NCI-H2107 treated with DMSO at 0.1 percent for 48 hours (cell line): ENCODE data around the gene CD244.

Experiments
- DNase-seq: peaks from one replicate; lab custom pipeline; 2025; ENCODE audit not compliant: unreplicated experiment; lab: John Stamatoyannopoulos, UW

Gene CD244

DNA sequence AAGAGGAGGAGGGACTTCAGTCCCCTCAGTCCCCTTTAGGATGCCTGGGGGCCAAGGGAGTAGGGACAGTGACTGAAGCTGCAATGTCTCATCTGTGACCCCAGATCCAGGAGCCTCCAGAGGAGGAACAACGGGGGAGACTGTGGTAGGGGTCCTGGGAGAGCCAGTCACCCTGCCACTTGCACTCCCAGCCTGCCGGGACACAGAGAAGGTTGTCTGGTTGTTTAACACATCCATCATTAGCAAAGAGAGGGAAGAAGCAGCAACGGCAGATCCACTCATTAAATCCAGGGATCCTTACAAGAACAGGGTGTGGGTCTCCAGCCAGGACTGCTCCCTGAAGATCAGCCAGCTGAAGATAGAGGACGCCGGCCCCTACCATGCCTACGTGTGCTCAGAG is 48.4 kb downstream of the CD244 start:
- no peak for DNase-seq

DNA sequence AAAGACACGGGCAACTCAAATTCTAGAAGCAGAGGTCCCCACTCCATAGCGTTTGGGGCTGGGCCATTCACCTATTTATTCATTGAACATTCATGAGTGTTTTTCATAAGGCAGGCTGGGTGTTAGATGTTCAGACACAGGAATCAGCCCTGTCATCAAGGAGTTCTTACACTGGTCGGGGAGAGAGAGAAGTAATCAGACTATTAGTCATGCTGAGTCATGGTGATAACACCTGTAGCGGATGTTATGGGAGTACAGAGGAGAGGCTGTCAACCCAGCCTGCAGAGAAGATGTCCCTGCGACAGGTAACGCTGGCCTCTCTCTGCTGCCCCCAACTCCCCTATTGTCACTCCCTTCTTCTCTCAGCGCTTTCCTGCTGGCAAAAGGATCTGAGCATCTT is 49.5 kb downstream of the CD244 start:
- no peak for DNase-seq

DNA sequence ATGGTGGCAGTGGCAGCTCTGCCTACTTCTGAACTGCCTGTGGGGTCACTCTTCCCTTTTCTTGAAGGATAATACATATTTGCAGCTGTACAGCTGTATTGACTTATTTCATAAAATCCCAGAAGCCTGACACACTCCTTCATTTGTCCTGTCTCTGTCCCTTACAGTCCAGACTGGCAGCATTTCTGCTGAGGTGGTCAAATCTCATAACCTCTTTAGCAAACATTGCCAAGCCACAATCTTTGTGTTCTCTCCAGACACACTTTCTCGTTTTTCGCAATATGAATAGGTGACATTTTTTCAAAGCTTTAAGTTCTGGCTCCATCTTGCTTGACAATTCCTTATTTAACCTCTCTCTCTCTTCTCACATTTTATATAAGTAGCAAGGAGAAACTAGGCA is 51.5 kb downstream of the CD244 start:
- DNase-seq = no peak

DNA sequence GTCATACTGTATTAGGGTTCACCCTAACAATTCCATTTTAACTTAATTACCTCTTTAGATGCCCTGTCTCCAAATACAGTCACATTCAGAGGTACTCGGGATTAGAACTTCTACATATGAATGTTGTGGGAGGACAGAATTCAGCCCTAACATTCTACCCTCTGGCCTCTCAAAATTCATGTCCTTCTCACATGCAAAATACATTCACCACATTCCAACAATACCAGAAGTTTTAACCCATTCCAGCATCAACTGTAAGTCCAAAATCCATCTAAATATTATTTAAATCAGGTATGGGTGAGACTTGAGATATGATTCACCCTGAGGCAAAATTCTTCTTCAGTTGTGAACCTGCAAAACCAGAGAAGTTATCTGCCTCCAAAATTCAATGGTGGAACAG is 52.2 kb downstream of the CD244 start:
- no peak for DNase-seq

DNA sequence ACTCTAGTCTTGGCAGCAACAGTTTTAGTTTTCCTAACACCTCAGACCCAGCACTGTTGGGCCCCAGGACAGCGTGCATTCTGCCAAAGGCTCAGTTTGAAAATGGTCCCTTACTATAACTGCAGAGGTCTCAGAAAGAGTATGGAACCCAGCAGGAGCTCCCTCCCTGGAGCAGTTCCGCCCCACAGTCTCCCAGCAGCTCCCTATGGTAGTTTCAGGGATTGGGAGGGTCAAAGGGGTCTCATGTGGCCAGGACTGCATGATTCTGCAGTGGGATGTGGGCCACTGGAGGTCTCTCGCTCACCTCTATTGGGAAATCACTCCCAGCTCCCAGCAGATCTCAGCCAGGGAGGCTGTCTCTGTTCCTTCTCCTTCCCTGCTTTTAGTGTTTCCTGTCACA is 54.4 kb downstream of the CD244 start:
- DNase-seq = no peak

DNA sequence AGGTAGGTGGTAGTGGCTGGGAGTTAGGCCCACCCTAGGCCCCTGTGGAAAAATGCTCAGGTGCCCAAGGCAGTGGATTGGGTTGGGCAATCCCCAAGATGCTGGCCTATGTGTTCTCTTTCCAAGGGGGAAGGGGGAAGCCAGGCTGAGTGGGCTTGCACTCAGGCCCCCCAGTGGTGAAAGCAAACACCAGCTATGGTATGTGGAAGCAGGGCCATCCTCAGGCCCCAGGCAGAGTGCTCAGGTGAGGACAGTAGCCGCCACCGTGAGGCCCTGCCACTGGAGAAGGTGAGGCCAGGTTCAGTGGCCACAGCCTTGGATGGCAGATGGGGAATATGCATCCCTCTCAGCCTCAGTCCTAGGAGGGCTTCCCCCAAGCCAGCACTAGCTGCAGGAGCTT is 54.9 kb downstream of the CD244 start:
- no peak for DNase-seq

DNA sequence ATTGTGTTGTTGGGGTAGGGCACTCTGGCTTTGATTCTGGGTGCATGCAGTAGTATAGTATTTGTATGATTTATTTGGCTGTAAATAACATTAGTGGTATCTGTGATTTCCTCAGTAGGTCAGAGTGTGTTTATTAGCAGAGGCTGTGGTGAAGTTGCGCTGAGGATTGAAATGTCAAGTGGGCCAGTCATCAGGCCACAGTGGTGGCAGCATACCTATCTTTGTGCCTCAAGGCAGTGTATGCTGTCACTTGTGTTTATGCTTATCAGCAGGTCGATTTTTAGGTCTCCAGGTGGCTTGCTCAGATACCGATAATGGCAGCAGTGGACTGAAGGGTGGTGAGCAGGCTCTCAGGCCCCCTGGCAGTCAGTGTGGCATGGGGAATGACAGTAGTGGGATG is 55.4 kb downstream of the CD244 start:
- no peak for DNase-seq

DNA sequence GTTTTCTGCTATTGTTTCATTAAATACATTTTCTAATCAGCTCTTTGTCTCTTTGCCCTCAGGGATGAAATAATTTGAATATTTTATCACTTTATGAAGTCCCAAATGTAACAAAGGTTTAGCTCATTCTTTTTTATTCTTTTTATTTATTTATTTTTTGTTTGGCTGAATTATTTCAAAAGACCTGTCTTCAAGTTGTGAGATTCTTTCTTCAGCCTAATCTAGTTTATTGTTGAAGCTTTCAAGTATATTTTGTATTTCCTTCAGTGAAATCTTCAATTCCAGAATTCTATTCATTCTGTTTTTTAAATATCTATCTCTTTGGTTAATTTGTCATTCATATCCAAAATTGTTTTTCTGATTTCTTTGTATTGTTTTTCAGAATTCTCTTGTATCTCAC is 55.9 kb downstream of the CD244 start:
- DNase-seq = no peak

DNA sequence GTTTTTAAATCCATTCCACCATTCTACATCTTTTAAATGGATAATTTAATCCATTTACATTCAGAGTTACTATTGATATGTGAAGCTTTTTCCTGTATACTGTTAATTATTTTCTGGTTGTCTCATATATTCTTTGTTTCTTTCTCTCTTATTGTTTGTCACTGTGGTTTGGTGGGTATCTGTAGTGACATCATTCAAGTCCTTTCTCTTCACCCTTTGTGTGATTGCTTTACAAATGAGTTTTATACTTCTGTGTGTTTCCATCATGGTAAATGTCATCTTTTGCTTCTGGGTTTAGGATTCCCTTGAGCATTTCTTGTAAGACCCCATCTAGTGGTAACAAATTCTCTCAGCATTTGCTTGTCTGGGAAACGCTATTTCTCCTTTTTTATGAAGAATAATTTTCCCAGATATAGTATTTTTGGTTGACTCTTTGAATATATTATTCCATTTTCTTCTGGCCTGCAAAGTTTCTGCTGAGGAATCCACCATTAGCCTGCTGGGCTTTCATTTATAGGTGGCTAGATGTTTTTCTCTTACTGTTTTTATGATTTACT is 56.5 kb downstream of the CD244 start:
- no peak for DNase-seq

DNA sequence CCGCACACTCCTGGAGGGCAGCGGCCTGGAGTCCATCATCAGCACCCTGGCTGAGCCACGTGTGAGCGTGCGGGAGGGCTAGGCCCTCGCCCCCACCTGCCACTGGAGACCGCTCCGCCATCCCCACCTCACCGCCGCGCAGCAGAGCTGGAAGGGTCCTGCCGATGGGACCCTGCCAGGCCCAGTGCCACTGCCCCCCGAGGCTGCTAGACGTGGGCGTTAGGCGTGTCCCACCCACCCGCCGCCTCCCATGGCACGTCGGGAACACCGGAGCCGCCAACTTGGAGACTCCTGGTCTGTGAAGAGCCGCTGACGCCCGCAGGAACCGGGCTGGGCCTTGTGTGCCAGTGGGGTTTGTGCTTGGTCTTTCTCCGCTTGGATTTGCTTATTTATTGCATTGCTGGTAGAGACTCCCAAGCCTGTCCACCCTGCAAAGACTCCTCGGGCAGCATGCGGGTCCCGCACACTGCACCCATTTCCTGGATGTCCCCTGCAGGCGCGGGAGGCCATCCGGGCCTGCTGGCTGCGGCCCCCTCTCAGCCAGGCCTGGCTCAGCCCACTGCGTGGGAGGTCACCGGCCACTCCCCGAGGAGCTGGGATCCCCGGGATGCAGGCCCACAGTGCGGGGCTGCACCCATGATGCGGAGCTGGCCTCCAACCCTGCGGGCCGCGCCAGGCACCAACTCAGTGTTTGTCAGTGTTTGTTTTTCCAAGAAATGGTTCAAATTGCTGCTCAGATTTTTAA is 60.7 kb downstream of the CD244 start:
- DNase-seq = no peak

DNA sequence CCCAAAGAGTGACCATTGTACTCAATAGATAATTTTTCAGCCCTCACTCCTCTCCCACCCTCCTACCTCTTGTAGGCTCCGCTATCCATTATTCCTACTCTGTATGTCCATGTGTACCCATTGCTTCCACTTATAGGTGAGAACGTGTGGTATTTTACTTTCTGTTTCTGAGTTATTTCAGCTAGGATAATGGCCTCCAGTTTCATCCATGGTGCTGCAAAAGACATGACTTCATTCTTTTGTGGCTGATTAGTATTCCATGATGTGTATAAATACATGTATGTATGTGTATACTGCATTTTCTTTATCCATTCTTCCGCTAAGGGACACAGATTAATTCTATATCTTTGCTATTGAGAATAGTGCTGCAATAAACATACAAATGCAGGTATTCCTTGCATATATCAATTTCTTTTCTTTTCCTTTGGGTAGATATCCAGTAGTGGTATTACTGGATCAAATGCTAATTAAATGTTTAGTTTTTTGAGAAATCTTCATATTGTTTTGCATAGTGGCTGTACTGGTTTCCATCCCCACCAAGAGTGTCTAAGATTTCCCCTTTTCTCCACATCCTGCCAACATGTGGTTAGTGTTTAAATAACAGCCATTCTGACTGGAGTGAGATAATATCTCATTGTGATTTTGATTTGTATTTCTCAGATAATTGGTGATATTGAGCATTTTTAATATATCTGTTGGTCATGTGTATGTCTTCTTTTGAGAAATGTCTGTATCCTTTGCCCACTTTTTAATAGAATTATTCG is 61.9 kb downstream of the CD244 start:
- no peak for DNase-seq

DNA sequence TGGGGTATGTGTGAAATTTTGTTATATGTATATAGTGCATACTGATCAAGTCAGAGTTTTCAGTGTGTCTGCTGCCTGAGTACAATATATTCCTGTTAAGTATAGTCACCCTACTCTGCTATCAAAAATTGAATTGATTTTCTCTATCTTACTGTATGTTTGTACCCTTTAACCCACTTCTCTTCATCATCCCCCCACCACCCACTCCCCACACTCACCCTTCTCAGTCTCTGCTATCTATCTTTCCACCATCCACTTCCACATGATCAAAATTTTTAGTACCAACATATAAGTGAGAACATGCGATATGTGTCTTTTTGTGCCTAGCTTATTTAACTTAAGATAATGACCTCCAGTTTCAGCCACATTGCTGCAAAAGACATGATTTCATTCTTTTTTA is 62.5 kb downstream of the CD244 start:
- DNase-seq = no peak

DNA sequence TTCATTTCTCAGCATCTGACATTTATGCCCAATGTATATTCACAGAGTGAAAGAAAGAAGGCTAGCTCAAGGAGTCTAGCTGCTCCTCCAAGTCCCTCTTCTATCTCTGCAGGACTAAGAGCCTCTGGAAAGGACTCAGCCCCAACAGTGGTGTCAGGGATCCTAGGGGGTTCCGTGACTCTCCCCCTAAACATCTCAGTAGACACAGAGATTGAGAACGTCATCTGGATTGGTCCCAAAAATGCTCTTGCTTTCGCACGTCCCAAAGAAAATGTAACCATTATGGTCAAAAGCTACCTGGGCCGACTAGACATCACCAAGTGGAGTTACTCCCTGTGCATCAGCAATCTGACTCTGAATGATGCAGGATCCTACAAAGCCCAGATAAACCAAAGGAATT is 63.0 kb downstream of the CD244 start:
- no peak for DNase-seq

DNA sequence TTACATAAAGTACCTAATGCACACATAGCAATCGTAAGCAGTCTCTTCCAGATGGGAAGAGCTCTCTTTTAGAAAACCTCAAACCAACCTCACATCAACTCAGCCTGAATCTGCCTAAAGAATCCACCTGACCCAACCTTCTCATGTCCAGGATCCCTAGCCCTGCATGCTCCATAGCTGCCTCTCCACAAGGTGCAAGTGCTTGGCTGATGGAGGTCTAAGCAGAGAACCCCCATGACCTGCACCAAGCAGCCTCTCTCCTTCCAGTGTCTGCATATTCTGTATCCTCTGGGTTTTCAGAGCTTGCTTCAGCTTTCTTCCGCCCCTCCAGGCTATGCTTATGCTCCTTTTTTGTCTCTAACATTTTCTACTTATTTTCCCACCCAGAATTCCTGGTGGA is 64.2 kb downstream of the CD244 start:
- no peak for DNase-seq

DNA sequence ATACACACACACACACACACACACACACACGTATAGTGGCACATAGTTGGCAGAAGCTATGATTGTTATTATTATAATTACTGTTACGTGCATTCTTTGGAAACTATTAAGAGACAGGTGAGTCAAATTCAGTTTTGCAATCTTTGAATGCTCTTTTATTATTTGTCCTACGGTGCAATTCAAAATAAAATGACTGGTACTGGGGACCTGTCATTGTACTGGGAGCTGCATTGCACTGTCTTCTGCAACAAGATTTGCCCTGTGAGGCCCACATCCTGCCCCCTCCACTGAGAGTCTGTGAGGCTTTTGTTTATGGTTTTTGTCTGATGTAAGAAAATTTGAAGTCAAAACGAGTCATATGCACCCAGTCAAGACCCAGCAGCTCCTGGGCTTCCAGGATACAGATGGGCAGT is 64.8 kb downstream of the CD244 start:
- no peak for DNase-seq

DNA sequence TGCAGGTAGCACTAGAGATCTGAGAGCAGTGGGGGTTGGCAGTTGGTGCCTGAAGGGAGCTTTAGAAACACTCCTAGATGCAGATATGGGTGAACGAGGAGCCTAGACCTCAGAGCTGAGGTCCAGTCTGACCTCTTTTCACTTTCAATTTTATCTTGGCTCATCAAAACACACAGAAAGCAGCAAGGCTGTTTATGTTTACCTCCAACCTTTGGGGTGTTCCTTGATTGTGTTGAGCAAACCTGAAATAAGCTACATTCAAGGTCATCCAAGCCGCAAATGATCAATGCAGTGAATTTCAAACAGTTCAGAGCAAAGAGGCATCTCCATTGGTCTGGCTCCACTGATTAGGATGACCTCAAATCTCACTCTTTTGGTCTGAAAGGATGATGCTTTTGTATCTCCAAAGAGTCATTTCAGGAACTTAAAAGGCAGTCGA is 65.4 kb downstream of the CD244 start:
- no peak for DNase-seq

DNA sequence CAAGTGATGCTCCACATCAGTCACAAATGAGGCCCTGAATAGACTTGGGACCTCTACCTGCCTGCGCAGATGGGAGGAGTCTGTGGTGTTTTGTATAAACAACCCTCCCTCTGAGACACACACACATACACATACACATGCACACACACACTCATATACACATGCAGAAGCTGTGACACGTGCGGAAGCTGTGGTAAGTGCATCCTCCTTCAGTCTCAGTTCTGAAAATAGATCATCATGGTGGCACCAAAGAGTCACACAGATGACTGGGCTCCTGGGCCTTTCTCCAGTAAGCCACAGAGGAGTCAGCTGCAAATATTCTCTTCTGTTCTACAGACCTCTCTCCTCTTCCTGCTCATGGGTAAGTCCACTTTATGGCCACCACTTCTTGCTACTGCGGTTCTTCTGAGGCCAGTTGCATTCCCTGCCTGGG is 66.7 kb downstream of the CD244 start, which contains the start of gene LY9:
Gene LY9 (plus strand): TSS at position 224 of the 433 bp plus-strand sequence. CDS start 14 bp downstream, at position 238.
- no peak for DNase-seq

DNA sequence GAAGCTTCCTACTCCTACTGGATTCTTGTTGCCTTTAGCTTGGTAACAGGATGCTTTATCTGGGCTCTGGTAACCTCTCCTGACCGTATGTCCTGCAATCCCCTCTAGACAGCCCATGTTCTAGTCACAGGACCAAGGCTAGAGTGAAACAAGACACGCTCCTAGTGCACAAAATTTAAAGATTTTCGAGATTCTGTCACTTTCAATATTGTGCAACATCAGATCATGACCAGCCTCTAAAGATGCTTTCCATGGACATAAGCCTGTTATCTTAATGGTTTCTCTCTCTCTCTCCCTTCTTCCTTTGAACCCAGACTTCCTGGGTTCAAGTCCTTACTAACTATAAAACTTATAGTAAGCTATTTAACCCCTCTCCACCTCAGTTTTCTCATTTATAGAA is 68.3 kb downstream of the CD244 start:
- DNase-seq = no peak

DNA sequence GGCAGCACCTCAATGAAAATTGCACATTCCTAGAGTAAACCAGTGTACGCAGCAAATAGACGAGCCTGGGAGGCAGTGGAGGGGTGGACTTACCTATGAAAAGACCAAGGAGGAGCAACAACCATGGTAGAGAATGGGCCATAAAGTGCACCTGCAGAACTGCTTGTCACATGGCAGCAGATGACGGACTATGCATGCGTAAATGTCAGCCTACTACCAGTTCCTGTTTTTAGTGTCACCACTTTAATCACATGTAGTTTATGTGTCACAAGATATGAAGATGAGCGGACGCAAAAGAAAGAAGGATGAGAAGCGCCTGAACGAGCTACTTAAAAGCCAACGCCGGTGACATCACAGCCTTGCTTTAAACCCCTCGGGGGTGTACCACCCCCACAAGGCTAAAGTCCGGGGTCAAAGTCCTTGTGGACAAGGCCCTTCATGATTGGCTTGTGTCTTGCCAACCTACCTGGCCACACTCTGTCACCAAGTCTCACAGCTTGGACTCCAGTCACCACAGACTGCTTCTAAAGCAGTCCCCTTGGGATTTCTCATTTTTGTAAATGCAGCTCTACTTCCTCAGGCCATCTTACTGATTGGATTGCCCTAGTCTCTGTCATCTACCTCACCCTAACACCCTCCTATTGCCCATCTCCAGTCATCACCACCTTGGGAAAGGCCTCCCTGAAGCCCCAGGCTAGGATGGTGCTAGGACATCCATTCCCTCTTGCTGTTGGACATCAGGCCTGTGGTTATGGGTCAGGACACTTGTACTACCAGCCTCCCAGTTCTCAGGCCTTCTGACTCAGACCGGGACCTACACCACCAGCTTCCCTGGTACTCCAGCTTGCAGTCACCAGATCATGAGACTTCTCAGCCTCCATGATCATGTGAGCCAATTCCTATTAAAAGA is 72.7 kb downstream of the CD244 start:
- no peak for DNase-seq

DNA sequence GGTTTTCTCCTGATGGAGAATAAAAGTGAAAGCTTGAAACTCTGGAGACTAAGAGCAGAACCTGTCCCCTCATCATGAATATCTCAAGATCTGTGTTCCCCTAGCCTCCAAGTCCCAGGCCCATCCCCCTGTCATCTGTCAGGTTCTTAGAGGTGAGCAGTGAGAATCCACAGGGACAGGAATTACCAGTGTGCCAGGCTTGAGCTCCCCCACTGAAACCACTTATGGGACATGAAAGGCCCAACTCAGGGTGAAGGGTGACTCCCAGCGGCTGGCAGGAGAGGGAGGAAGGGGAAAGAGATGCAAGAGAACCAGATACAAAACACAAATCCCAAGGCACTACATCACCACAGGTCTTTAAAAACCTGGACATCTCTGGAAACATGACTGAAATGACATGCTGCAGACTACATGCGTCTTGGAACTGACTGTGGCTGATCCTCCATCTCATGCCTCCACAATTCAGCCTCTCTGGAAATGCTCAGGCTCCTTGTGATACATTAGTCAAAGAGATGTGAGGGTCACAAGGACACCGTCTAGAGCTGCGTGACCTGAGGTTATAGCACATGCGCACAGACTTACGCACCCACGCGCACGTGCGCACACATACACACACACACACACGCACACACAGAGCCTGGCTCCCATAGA is 73.5 kb downstream of the CD244 start:
- no peak for DNase-seq
